Posterior vena cava (tissue), 2 donors: ENCODE data around the gene CSH1. TPM values are rescaled to one million over a fixed set of nuclear protein-coding genes. Genes with fewer than 3 reads are reported as not detected.
"Not testable (repeated sequence)": the region's sequence is repeated elsewhere in the genome, so short reads cannot be mapped to it uniquely, and the experiment has no call there.

Experiments
- DNase-seq: peaks from one replicate; pipeline ENCODE4 v3.0.0-alpha.2; 2020; ENCODE audit warnings: low spot score
- intact Hi-C, 2 donors: fragments of 100-400 bp; cut with DNase I; formaldehyde crosslinking; loops; one replicate each; pipeline versions ENCODE4 v1.14.1 to v1.14.2; 2022 to 2023
- total RNA-seq, 2 donors: library from RNA; stranded (reverse); fragmentation: NEBNext Ultra II Directional; extraction: Animal tissue kit (Norgen Biotek cat#: 25700); gene quantifications; one replicate each; pipeline ENCODE4 v1.2.1, GENCODE V29; 2021
- donor health status: DM: yes; HTN: yes; CAD: no.
- donor health status: DM: yes; HTN: yes; CAD: no.

The CSH1 gene
- total RNA-seq, 2 donors from 2014 or later, result not detected

DNA sequence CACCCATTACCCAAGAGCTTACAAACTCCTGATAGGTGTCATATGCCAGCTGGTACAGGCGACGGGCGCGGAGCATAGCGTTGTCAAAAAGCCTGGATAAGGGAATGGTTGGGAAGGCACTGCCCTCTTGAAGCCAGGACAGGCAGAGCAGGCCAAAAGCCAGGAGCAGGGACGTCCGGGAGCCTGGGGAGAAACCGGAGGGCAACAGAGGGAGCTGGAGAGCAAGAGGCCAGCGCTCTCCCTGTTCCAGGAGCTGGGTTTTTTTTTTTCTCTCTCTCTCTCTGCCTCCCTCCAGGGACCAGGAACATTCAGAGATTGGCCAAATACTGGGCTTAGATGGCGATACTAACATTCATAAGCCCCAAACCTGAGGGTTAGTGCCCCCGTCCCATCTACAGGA, 15.0 kb downstream of the CSH1 start:
- DNase-seq, result peak; percentile 46
- intact Hi-C loops, result not testable (repeated sequence)

DNA sequence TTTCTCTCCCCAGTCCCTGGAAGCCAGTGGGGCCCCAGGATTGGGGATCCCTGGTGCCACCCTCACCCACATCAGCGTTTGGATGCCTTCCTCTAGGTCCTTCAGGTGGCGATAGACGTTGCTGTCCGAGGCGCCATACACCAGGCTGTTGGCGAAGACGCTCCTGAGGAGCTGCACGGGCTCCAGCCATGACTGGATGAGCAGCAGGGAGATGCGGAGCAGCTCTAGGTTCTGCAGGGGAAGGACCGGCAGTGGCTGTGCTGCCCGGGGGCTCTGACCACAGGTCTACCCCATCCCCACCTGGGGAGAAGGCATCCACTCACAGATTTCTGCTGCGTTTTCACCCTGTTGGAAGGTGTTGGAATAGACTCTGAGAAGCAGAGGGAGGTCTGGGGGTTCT, 15.7 kb downstream of the CSH1 start:
- no peak for DNase-seq
- intact Hi-C loops, result no loop called here

DNA sequence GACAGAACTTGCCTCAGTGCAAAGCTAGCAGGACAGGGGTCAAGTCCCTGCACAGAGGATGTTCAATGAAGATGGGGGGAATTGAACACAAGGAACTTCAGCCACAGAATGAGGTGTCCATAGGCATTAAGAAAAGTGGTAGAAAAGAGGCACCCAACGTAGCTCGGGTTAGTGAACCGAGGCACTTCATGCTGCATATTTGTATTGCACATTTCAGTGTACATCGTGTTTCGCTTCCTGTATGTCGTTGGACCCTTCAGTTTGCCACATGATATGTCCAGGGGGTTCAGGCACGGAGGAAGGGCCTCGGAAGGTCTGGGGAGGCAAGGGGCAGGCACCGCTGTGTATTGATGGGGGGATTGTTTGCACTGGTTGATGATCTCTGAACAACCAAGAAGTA, 18.0 kb downstream of the CSH1 start:
- DNase-seq, result peak; percentile 6
- intact Hi-C loops, result not testable (repeated sequence)

DNA sequence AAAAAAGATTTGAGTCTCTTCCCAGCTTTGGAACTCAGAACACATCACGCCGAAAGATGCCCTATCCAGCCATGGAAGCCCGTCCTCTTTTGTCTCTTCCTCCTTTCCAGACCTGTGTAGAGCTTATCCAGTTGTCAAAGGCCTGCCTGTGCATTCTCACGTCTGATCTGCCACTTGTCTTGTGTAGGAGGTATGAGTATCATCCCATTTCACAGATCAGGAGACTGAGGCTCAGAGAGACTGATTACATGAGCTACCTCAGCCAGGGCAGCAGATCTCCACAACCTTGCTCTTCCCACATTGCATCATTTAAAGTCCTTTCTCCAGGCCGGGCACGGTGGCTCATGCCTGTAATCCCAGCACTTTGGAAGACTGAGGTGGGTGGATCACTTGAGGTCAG, 21.7 kb downstream of the CSH1 start:
- intact Hi-C loops, DNase-seq: not testable (repeated sequence)

DNA sequence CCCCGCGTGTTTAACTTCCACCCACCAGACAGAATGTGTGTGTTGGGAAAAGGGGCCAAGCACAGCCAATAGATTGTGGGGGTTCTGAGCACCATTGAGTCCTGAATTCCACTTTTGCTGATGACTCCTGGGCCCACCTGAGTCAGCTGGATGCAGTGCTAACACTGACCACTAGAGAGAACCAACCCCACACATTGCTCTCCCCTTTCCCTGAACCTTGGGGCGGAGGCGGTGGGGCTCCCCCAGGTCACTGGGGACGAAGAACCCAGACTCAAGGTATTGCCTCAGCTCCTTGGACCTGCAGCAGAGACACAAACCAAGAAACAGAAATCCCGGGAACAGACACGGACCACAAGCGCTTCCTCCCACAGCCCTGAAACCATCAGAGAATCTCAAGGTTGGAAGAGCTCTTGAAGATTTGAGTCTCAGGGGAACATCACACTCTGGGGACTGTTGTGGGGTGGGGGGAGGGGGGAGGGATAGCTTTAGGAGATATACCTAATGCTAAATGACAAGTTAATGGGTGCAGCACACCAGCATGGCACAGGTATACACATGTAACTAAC, 22.2 kb downstream of the CSH1 start:
- peak; percentile 11 for DNase-seq
- intact Hi-C loops, result not testable (repeated sequence)

DNA sequence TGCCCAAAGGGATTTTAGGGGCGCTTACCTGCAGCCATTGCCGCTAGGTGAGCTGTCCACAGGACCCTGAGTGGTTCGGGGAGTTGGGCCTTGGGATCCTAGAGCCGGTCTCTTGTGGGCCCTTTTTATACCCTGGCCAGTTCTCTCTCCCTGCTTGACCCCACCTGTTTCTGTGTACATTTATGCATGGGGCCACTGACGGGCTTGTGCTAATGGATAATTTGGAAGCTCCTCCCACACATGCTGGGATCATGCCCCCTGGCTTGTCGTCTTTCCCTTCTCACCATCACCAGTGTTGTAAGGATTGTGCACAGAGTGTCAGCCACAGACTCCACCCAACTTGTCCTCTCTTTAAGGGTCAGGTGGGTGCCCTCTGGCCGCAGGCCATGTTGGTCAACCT, 22.8 kb downstream of the CSH1 start, which contains the start of gene CSH2:
Gene CSH2, minus strand, starts transcription at position 101 of the 400 bp plus-strand sequence. Its CDS starts 63 bp downstream, at position 38.
- intact Hi-C loops, result not testable (repeated sequence)
- peak; percentile 31 for DNase-seq

DNA sequence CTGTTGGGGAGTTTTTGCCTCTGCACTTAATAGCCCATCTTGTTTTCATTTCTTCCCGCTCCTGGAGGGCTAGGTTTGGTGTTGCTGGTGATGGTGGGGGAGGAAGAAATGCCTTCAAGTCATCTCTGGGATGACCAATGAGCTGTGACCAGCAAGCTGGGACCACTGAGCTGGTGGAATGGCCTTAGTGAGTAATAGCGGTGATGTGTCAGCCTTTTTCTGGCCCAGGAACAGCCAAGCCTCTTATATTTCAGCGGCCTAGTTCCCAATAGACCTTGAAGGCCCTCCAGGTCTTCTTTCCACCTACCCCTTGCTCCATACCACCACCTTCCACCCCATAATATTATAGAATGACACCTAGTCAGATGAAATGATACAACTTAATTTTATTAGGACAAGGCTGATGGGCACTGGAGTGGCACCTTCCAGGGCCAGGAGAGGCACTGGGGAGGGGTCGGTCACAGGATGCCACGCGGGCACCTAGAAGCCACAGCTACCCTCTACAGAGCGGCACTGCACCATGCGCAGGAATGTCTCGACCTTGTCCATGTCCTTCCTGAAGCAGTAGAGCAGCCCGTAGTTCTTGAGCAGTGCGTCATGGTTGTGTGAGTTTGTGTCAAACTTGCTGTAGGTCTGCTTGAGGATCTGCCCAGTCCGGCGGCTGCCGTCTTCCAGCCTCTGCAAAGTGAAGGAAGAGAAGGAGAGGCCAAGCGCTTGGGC, 24.6 kb downstream of the CSH1 start:
- DNase-seq, result peak; percentile 52
- intact Hi-C loops, result not testable (repeated sequence)

DNA sequence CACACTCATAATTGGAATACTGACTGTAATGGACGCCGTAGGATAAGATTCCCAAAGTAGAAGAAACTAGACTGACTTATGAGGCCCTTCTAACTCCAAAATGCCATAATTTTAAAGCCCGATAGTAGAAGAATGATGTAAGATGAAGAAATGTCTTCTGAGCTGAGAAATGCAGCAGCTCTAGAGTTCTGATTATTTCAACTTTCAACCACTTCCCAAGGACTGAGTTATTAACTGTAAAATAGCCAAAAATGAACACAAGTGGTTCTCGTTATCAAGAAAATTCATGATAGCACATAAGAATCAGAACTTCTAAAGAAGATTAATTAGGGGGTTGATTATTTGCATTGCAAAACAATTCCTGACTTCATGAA, 26.1 kb downstream of the CSH1 start:
- DNase-seq, intact Hi-C loops: not testable (repeated sequence)

DNA sequence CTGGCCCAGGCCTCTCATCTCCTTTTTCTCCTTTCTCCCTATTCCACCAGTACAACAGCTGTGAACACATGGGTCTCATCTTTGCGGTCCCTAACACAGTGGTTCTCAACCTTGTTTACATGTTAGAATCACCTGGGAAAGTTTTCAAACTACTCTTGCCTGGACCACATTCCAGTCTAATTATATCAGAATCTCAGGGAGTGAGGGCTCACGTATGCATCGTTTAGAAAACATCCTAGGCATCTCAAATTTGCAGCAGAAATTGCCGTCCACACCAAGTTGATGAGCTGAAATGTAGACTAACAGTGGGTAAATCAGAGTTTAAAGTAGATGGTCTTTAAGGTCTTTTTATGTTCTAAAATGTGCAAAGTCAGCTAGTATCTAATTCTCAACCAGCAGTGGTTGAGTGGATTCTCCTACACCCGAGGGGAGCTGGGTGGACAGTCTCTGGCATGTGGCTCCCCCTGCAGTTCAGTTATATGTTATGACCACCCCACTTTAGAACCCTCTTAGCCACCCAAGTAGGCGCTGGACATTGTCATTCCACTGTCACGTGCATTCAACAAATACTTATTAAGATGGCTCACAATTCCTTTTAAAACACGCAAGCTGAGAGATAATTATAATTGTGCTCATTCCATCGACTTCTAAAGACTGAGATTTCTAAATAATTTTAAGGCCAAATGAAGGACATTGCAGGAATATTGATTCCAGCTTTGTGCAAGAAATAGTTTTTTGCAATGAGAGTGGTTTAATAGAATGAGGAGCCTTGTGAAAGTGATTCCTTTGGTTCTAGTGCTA, 26.7 kb downstream of the CSH1 start:
- intact Hi-C loops, DNase-seq: not testable (repeated sequence)

DNA sequence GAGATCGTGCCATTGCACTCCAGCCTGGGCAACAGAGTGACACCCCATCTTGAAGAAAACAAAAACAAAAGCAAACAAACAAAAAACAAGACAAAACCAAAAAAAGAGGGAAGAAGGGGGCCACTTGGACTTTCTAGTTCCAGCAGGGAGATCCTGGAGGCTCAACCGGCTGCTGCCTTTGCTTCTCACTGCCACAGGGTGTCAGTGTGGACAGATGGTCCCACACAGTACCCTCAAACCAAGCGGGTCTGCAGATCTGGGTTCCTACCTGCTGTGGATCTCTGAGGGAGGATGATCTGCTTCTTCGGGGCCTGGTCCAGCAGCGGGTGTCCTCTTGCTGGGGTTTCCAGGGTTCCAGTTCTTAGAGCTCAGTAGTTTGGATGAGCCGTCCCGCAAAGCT, 29.7 kb downstream of the CSH1 start:
- intact Hi-C loops, result not testable (repeated sequence)
- DNase-seq, result peak; percentile 37

DNA sequence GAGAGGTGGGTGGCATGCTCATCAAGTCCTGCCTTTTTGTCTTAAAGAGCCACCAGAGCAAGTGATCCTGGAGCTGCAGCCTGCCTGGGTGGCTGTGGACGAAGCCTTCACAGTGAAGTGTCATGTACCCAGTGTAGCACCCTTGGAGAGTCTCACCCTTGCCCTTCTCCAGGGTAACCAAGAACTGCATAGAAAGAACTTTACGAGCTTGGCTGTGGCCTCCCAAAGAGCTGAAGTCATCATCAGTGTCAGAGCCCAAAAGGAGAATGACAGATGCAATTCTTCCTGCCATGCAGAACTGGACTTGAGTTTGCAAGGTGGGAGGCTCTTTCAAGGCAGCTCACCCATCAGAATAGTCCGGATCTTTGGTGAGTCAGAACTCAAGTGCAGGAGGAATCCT, 37.1 kb downstream of the CSH1 start:
- peak; percentile 17 for DNase-seq
- intact Hi-C loops, result no loop called here

DNA sequence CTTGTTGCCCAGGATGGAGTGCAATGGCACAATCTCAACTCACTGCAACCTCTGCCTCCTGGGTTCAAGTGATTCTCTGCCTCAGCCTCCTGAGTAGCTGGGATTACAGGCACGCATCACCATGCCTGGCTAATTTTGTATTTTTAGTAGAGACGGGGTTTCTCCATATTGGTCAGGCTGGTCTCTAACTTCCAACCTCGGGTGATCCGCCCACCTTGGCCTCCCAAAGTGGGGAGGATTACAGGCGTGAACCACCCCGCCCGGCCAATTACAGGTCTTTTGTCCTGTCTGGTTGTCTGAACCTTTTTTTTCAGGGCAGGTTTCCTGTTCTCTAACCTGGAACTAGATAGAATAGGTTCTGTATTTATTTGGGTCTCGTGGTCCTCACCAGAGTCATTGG, 39.9 kb downstream of the CSH1 start:
- intact Hi-C loops, result not testable (repeated sequence)
- DNase-seq, result peak; percentile 20

DNA sequence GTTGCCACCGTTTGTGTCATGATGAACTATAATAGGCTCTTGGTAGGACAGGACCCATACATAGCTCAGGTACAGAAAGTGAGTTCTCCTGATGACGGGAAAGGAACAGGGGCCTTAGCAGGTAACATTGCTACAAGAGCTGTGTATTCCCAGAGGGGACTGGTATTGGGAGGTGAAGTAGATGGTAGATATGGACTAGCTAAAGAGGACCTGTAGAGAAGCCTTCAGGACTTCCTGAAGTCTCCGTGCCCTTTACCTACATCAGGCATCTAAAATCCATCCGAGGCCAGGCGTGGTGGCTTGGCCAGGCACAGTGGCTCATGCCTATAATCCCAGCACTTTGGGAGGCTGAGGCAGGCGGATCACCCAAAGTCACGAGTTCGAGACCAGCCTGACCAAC, 41.2 kb downstream of the CSH1 start:
- peak; percentile 69 for DNase-seq
- intact Hi-C loops, result no loop called here

DNA sequence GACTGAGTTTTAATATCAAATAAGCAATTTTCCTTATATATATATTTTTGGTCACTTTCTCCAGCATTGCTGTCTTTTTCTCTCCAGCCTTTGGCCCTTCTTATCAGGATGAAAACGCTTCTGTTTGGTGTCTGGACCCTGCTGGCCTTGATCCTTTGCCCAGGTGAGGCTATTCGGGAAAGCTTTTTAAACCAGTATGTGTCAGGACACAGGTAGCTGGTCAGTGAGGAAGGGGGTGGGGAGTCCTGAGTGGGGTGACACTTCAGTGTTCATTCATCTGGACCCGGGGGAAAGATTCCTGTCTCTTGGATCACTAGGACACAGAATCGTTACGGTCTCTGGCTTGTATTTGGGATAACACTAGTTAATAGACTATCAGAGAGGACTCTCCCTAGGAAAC, 41.7 kb downstream of the CSH1 start:
- intact Hi-C loops, result no loop called here
- DNase-seq, result peak; percentile 52

DNA sequence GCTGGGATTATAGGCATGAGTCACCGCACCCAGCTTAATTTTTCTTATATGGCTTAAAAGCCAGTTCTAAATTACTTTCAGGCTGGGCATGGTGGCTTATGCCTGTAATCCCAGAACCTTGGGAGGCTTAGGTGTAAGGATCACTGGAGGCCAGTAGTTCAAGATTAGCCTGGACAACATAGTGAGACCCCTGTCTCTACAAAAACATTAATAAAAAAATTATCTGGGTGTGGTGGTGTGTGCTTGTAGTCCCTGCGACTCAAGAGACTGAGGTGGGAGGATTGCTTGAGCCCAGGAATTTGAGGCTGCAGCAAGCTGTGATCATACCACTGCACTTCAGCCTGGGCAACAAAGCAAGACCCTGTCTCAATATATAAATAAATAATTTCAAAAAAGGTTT, 43.1 kb downstream of the CSH1 start:
- intact Hi-C loops, result no loop called here
- peak; percentile 5 for DNase-seq

DNA sequence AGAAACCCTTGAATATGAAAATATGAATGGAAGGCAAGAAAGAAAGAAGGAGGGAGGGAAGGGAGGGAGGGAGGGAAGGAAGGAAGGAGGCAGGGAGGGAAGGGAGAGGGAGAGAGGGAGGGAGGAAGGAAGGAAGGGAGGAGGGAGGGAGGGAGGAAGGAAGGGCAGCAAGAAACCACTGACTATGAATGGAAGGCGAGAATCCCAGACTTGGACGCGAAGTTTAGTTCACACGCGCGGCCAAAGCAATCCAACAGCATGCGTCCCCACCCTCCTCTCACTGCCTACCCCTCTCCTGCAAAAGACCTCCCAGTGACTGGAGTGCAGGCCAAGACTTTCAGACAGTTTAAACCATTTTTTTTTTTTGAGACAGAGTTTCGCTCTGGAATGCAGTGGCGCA, 46.0 kb downstream of the CSH1 start:
- DNase-seq, result peak; percentile 36
- intact Hi-C loops, result no loop called here

DNA sequence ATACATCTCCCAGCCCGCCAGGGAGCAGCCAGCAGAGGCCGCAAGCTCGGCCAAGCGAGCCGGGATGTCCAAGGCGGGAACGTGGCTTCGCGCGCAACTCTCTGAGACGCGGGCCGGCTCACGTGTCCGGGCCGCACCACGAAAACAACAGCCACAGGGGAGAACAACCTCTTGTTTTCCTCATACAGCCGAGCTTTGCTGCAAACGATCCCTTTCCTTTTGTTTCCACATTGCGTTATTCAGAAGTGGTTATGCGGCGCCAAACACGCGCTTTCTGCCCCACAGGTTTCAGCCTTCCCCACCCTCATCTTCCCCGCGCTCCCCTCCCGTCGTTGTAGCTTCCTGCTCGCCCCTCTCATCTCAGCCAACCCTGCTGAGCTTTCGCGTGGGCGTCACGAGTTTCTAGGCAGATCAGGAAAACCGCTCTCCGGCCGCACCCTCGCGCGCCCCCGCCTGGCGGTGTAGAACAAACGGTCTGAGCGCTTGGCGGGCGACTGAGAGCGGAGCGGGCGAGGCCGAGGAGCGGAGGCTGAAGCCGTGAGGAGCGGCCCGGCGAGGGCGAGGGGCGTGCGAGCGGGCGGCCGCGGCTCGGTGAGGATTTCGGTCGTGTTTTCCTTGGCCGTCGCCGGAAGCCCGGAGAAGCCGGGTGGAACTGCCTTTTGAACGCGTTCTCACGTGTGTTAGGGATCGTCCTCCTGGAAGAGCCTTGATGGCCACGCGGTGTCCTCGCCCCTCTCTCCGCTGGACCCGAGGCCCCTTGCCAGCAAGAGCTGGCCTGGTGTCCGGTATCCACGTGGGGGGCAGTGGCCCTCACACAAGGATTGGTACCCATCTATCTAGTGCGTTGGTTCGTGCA, 47.3 kb downstream of the CSH1 start:
- peak; percentile 98 for DNase-seq
- intact Hi-C loops, result no loop called here

DNA sequence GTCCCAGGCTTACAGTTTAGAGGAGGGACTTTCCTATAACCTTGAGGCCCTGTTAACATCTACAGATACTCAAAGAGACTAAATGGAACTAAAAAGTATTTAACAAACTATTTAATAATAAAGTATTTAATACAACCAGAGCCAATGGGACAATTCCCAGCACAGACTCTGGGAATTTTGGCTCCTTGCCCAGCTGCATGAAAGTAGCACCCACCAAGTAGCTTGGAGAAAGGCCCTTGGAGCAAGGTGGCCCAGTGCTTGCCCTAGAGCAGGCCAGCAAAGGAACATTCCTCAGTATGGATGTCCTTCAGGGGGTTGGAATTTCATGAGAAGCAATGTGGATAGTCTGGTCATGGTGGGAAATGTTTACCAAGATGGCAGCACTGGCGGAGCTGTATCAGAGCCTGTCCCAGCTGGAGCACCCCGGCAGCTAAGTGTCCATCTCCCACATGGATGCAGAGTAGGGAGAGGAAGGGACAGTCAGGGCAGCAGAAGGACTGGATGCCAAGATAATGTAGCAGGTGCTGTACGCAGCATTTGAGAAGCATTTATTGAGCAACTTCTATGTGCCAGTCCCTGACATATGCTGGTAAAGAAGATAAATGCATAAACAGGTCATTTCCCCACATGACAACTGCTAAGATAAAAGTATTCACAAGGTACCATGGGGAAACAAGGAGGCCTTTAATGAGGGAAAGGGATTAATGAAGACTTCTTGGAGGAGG, 48.7 kb downstream of the CSH1 start:
- peak; percentile 25 for DNase-seq
- intact Hi-C loops, result no loop called here

DNA sequence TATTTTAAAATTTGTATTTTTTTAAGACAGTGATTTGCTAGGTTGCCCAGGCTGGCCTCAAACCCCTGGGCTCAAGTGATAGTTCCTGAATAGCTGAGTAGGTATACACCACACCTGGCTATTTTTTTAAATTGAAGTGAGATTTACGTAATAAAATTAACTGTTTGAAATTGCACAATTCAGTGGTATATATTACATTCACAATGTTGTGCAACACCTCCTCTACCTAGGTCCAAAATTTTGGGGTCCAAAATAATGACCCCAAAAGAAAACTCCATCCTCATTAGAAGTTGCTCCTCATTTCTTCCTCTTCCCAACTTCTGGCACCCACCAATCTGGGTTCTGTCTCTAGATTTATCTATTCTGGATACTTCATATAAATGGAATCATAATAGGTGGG, 50.9 kb downstream of the CSH1 start:
- DNase-seq, result no peak
- intact Hi-C loops, result no loop called here
